Peyer's patch (tissue), 4 donors: ENCODE data around the gene SDHD.

Source experiments
- POLR2A ChIP-seq, 2 donors: fragments of 450-650 bp; IDR thresholded peaks; one replicate each; pipeline ENCODE4 v1.5.1; 2017; ENCODE audit warnings: antibody characterized with exemption in 2 of 2, mild to moderate bottlenecking in 2 of 2, moderate library complexity in 2 of 2
- TF ChIP-seq, protein P1 (sequence below), 6 experiments: fragments of 450-650 bp in 4 of 6; fragments of 200-600 bp in 2 of 6; sonication (generic) in 1 of 6; IDR thresholded peaks; one replicate each; pipeline ENCODE4 v1.5.1; 2017 to 2019; ENCODE audit warnings: antibody characterized with exemption in 6 of 6, mild to moderate bottlenecking in 3 of 6, moderate library complexity in 1 of 6

- TF ChIP-seq, protein P1, sequence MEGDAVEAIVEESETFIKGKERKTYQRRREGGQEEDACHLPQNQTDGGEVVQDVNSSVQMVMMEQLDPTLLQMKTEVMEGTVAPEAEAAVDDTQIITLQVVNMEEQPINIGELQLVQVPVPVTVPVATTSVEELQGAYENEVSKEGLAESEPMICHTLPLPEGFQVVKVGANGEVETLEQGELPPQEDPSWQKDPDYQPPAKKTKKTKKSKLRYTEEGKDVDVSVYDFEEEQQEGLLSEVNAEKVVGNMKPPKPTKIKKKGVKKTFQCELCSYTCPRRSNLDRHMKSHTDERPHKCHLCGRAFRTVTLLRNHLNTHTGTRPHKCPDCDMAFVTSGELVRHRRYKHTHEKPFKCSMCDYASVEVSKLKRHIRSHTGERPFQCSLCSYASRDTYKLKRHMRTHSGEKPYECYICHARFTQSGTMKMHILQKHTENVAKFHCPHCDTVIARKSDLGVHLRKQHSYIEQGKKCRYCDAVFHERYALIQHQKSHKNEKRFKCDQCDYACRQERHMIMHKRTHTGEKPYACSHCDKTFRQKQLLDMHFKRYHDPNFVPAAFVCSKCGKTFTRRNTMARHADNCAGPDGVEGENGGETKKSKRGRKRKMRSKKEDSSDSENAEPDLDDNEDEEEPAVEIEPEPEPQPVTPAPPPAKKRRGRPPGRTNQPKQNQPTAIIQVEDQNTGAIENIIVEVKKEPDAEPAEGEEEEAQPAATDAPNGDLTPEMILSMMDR (IDR thresholded peaks at IDR 0.05) = no peak
- no peak for TF ChIP-seq POLR2A (IDR thresholded peaks at IDR 0.05)
Measured at GRCh38 chr11:112051768-112052167, 34.9 kb upstream of the SDHD start.
